AG04450 (cell line): ENCODE measurements around the gene TUT4. TPM values are rescaled to one million over a fixed set of nuclear protein-coding genes. Genes with fewer than 3 reads are reported as not detected.
"Not testable (repeated sequence)": the region's sequence is repeated elsewhere in the genome, so short reads cannot be mapped to it uniquely, and the experiment has no call there.

Experiments used
- CTCF ChIA-PET: fragments of 300-600, 350-600 bp; formaldehyde crosslinking; extraction: SDS; loops from one replicate; lab custom pipeline; 2022; ENCODE audit warnings: antibody characterized with exemption, inconsistent platforms; lab: Charles Lee
- POLR2A ChIA-PET: fragments of 350-600 bp; formaldehyde crosslinking; extraction: SDS; loops from one replicate; lab custom pipeline; 2021; ENCODE audit warnings: antibody characterized with exemption, inconsistent platforms; lab: Yijun Ruan, JAX
- DNase-seq: peaks from one replicate; pipeline ENCODE4 v3.0.0-alpha.2; 2011; ENCODE audit warnings: low read depth, low spot score
- H3K27ac ChIP-seq: one replicate; pipeline ENCODE4 v1.5.1; 2012; ENCODE audit warnings: low read depth, low read length, control low read depth
- H3K27me3 ChIP-seq: one replicate; pipeline ENCODE4 v1.6.0; 2012; ENCODE audit warnings: low read length; ENCODE audit not compliant: control insufficient read depth, insufficient read depth
- H3K4me3 ChIP-seq: 2 replicates; pipeline ENCODE4 v1.5.1; 2011; ENCODE audit warnings: mild to moderate bottlenecking, low read depth, low read length, control low read depth
- H3K9me3 ChIP-seq: 2 replicates; pipeline ENCODE4 v1.5.1; 2012; ENCODE audit warnings: low read length; ENCODE audit not compliant: control insufficient read depth, insufficient read depth
- CTCF ChIP-seq: IDR thresholded peaks from 2 replicates; pipeline ENCODE4 v1.5.1; 2011; ENCODE audit warnings: low read depth, low read length, control low read depth, inconsistent platforms
- polyA plus RNA-seq: library from polyadenylated mRNA; depleted of rRNA; stranded (reverse); fragments of >200 nt; gene quantifications from 2 replicates; pipeline ENCODE4 v1.2.3, GENCODE V29; 2011

TUT4 gene
- polyA plus RNA-seq, 1 experiment: 30.0 TPM

DNA sequence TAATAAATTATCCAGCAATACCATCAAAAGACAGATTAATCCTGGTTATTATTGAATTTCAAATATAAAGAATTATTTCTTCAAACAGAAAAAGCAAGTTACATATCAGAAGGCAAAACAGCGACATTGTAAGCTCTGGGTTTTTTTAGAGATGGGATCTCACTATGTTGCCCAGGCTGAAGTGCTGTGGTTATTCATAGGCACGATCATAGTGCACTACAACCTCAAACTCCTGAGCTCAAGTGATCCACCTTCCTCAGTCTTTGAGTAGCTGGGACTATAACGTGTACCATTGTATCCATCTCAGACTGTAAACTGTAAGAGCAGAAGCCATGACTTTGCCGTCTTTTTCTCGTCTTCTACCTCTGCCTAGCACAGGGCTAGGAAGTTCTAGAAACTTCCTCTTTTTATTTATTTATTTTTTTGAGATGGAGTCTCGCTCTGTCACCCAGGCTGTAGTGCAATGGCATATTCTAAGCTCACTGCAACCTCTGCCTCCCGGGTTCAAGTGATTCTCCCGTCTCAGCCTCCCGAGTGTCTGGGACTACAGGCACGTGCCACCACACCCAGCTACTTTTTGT is 29.3 kb upstream of the TUT4 start:
- no peak for TF ChIP-seq CTCF
- POLR2A ChIA-PET: no interaction called here
- DNase-seq: no peak
- CTCF ChIA-PET: interaction anchor here (0.7 kb wide), 1 partner anchor 11 kb away, joined by 3 read pairs; no protein-coding TSS in a partner anchor
- Histone ChIP-seq H3K9me3 (no peaks in the 10 kb centered on the region), H3K27me3 (peaks cover 18% of the 10 kb centered on the region), H3K4me3 (no peak overlapping the region), H3K27ac (no peak overlapping the region)

DNA sequence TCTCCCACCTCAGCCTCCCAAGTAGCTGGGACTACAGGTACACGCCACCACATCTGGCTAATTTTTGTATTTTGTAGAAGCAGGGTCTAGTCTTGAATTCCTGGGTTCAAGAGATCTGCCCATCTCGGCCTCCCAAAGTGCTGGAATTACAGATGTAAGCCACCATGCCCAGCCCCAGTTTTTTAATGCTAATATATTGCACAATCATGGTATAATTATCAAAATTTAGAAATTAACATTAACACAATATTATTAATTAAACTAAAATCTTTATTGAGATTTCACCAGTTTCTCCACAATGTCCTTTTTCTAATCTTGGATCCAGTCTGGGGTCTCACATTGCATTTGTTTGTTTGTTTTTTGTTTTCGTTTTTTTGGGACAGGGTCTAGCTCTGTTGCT is 27.4 kb upstream of the TUT4 start:
- ChIA-PET POLR2A (no interaction called here), CTCF (no interaction called here)
- DNase-seq: no peak
- no peak for TF ChIP-seq CTCF
- H3K4me3 ChIP-seq: no peak overlapping the region
- peaks cover 14% of the 10 kb centered on the region for H3K27me3 ChIP-seq
- no peak overlapping the region for H3K27ac ChIP-seq
- H3K9me3 ChIP-seq: no peaks in the 10 kb centered on the region

- no peak overlapping the region for H3K4me3 ChIP-seq
- no peak for DNase-seq
- CTCF ChIA-PET: interaction anchor here (0.6 kb wide), 1 partner anchor 1626 kb away, joined by 3 read pairs; no protein-coding TSS in a partner anchor
- no peak overlapping the region for H3K27ac ChIP-seq
- H3K9me3 ChIP-seq: no peaks in the 10 kb centered on the region
- POLR2A ChIA-PET: no interaction called here
- TF ChIP-seq CTCF: no peak
- peaks cover 12% of the 10 kb centered on the region for H3K27me3 ChIP-seq
These were observed 26.5 kb upstream of the TUT4 start for GRCh38 chr1:52579415-52579814.

DNA sequence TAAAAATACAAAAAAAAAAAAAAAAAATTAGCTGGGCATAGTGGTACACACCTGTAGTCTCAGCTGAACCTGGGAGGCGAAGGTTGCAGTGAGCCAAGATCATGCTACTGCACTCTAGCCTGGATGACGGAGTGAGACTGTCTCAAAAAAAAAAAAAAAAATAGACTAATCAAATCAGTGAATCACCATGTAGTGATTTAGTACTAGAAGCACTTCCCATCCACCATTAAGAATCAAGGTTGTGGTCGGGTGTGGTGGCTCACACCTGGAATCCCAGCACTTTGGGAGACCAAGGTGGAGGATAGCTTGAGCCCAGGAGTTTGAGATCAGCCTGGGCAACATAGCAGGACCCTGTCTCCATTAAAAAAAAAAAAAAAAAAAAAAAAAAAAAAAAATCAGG is 25.2 kb upstream of the TUT4 start:
- H3K27ac ChIP-seq, POLR2A ChIA-PET, DNase-seq, H3K27me3 ChIP-seq, H3K9me3 ChIP-seq, CTCF ChIA-PET, H3K4me3 ChIP-seq: not testable (repeated sequence)

DNA sequence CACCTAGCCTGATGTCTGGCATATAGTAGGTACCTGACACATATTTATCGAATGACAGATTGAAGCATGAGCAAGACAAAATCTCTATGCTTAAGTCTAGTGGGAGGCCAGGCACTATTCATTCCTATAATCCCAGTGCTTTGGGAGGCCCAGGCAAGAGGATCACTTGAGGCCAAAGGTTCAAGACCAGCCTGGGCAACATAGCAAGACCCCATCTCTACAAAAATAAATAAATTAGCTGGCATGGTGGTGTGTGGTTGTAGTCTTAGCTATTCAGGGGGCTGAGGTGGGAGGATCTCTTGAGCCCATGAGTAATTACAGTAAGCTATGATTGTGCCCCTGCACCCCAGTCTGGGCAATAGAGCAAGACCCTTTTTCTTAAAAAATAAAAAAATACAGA is 23.2 kb upstream of the TUT4 start:
- POLR2A ChIA-PET: no interaction called here
- Histone ChIP-seq H3K27ac (no peak overlapping the region), H3K4me3 (no peak overlapping the region), H3K9me3 (no peaks in the 10 kb centered on the region), H3K27me3 (peaks cover 4% of the 10 kb centered on the region)
- CTCF ChIA-PET: interaction anchor here (0.6 kb wide), 1 partner anchor 274 kb away, joined by 3 read pairs; no protein-coding TSS in a partner anchor
- TF ChIP-seq CTCF: no peak
- DNase-seq: no peak
